Measurements from ENCODE around the gene CYP27B1. TPM values are rescaled to one million over a fixed set of nuclear protein-coding genes. Genes with fewer than 3 reads are reported as not detected.

CYP27B1 gene
- total and polyA plus RNA-seq, 2 donors (not counting 3 experiments of a cell fraction or from before 2014, with no cell fraction given) = 0.62 to 2.7 TPM

- Histone ChIP-seq H3K4me1 (ENCODE audit: control insufficient read depth, extremely low read depth, insufficient read depth, low read length) (peaks cover 7% of the 10 kb centered on the region), H3K9me1 (replicated peaks; ENCODE audit: control insufficient read depth, extremely low read depth, insufficient read depth, low read length) (no peaks in the 10 kb centered on the region), H2AFZ (ENCODE audit: low read depth, low read length) (no peak overlapping the region), H3K4me2 (ENCODE audit: insufficient read depth, low read length) (peak overlapping the region; percentile 70), H3K9me3 (replicated peaks; ENCODE audit: control insufficient read depth, insufficient read depth, low read length) (no peaks in the 10 kb centered on the region), H3K36me3 (ENCODE audit: control insufficient read depth in 2 of 2, extremely low read depth in 1 of 2, insufficient read depth in 2 of 2, low read length in 2 of 2) (peaks cover 8 to 10% of the 10 kb centered on the region in 2 experiments), H4K20me1 (replicated peaks; ENCODE audit: control insufficient read depth, extremely low read depth, insufficient read depth, low read length) (no peaks in the 10 kb centered on the region), H3K27me3 (ENCODE audit: control insufficient read depth in 2 of 2, insufficient read depth in 2 of 2, low read length in 2 of 2) (no peaks in the 10 kb centered on the region), H3K4me3 (replicated peaks in 1 of 3; ENCODE audit: insufficient read depth in 1 of 3, low read depth in 1 of 3, low read length in 3 of 3) (peak overlapping the region; percentile 40 to 63 (median 52)), H3K27ac (ENCODE audit: insufficient read depth, low read depth, low read length) (peak overlapping the region; percentile 1), H3K9ac (replicated peaks; ENCODE audit: extremely low read depth, insufficient read depth, low read length) (peak overlapping the region; percentile 59), H3K79me2 (ENCODE audit: control insufficient read depth, insufficient read depth, low read length) (peaks cover 14% of the 10 kb centered on the region)
- DNase-seq (ENCODE audit: low read depth, low spot score) (no peak), FAIRE-seq (no peak)
- intact Hi-C loops (cut with micrococcal nuclease) = loop anchor here (1.0 to 2.0 kb wide), 2 partner anchors 14 to 47 kb away; no protein-coding TSS in a partner anchor
- TF ChIP-seq POLR2AphosphoS5 (IDR thresholded peaks at IDR 0.05; ENCODE audit: insufficient read depth, low read depth, low read length) (no peak), FOS (IDR thresholded peaks at IDR 0.05; ENCODE audit: borderline replicate concordance, insufficient read depth, low read length) (no peak)
- ChIA-PET POLR2A (interaction anchor here (1.0 kb wide), 1 partner anchor 11 kb away, joined by 4 read pairs; the partner anchor contains the start of genes EEF1AKMT3 and METTL1), CTCF (interaction anchor here (0.8 to 3.2 kb wide), 20 partner anchors 9 to 200 kb away, joined by 3 to 15 read pairs (median 4); partner anchors contain the start of genes CYP27B1, EEF1AKMT3 and METTL1)
- BruUV-seq (replicated peaks) = no TSS peak
- dilution Hi-C loops (cut with MboI; ENCODE audit: extremely low pct_ligation_motif_present, low sequenced_read_pairs) = no loop called here
Measured at GRCh38 chr12:57783466-57783801, 16.6 kb upstream of the CYP27B1 start.

DNA sequence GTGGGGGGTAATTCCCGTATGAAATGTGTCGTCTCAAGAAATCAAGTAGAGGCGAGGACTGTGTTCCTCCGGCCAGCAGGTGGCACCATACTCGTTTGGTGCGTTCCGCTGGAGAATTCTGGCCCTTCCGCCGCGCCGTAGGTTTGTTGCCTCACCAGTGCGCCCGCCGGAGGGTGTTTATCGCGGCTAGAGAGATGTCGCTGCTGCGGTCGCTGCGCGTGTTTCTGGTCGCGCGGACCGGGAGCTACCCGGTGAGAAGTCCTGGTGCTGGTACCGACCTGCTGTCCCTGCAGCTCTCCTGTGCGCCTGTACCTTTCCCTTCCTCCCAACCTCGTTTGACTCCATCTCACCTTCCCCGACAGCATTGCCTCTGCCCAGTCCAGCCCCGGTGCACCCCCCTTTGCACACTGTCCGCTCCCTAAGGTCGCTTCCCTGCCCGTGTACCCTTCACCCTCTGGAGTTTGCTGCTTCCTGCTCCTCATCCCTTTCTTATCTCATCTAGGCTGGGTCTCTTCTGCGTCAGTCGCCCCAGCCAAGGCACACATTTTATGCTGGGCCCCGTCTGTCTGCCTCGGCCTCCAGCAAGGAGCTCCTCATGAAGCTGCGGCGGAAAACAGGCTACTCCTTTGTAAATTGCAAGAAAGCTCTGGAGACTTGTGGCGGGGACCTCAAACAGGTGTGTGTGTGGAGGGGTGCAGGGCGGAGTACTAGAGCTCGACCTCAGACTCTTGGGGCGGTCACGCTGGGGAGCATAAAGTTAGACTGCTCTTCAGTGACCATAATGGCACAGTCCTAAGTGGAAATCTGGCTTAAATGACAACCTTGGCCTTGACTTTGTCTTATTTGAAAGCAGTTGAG lies 16.0 kb upstream of the CYP27B1 start, which contains the start of gene TSFM:
TSS of gene TSFM (plus strand) at position 180 of the 858 bp plus-strand sequence. CDS start at position 195, 15 bp downstream.
- H3K79me2 ChIP-seq (ENCODE audit: control insufficient read depth, insufficient read depth, low read length) = peaks cover 14% of the 10 kb centered on the region
- H4K20me1 ChIP-seq (replicated peaks; ENCODE audit: control insufficient read depth, extremely low read depth, insufficient read depth, low read length) = no peaks in the 10 kb centered on the region
- intact Hi-C loops (cut with micrococcal nuclease) (loop anchor here (1.0 to 2.0 kb wide), 4 partner anchors 11 to 122 kb away; partner anchors contain the start of genes EEF1AKMT3 and METTL1), dilution Hi-C loops (cut with MboI; ENCODE audit: extremely low pct_ligation_motif_present, low sequenced_read_pairs) (no loop called here)
- no peaks in the 10 kb centered on the region for H3K27me3 ChIP-seq (ENCODE audit: control insufficient read depth in 2 of 2, insufficient read depth in 2 of 2, low read length in 2 of 2)
- ChIA-PET POLR2A (interaction anchor here (1.0 kb wide), 1 partner anchor 11 kb away, joined by 4 read pairs; the partner anchor contains the start of genes EEF1AKMT3 and METTL1), CTCF (interaction anchor here (0.7 to 3.2 kb wide), 20 partner anchors 8 to 200 kb away, joined by 3 to 15 read pairs (median 4); partner anchors contain the start of genes CYP27B1, EEF1AKMT3 and METTL1)
- H3K9me3 ChIP-seq (replicated peaks; ENCODE audit: control insufficient read depth, insufficient read depth, low read length) = no peaks in the 10 kb centered on the region
- peaks cover 7% of the 10 kb centered on the region for H3K4me1 ChIP-seq (ENCODE audit: control insufficient read depth, extremely low read depth, insufficient read depth, low read length)
- peaks cover 8 to 10% of the 10 kb centered on the region in 2 experiments for H3K36me3 ChIP-seq (ENCODE audit: control insufficient read depth in 2 of 2, extremely low read depth in 1 of 2, insufficient read depth in 2 of 2, low read length in 2 of 2)
- peak within 1 kb of the TSS; percentile 1 for H3K27ac ChIP-seq (ENCODE audit: insufficient read depth, low read depth, low read length)
- BruUV-seq (replicated peaks) = TSS peak; percentile 44
- peak within 1 kb of the TSS; percentile 3 for H2AFZ ChIP-seq (ENCODE audit: low read depth, low read length)
- DNase-seq (ENCODE audit: low read depth, low spot score) (peak; percentile 93), FAIRE-seq (peak; percentile 66)
- H3K4me3 ChIP-seq (replicated peaks in 1 of 3; ENCODE audit: insufficient read depth in 1 of 3, low read depth in 1 of 3, low read length in 3 of 3) = peak within 1 kb of the TSS; percentile 40 to 63 (median 52)
- H3K9me1 ChIP-seq (replicated peaks; ENCODE audit: control insufficient read depth, extremely low read depth, insufficient read depth, low read length) = no peaks in the 10 kb centered on the region
- peak within 1 kb of the TSS; percentile 59 for H3K9ac ChIP-seq (replicated peaks; ENCODE audit: extremely low read depth, insufficient read depth, low read length)
- TF ChIP-seq, protein P1, sequence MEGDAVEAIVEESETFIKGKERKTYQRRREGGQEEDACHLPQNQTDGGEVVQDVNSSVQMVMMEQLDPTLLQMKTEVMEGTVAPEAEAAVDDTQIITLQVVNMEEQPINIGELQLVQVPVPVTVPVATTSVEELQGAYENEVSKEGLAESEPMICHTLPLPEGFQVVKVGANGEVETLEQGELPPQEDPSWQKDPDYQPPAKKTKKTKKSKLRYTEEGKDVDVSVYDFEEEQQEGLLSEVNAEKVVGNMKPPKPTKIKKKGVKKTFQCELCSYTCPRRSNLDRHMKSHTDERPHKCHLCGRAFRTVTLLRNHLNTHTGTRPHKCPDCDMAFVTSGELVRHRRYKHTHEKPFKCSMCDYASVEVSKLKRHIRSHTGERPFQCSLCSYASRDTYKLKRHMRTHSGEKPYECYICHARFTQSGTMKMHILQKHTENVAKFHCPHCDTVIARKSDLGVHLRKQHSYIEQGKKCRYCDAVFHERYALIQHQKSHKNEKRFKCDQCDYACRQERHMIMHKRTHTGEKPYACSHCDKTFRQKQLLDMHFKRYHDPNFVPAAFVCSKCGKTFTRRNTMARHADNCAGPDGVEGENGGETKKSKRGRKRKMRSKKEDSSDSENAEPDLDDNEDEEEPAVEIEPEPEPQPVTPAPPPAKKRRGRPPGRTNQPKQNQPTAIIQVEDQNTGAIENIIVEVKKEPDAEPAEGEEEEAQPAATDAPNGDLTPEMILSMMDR (IDR thresholded peaks at IDR 0.05; ENCODE audit: extremely low read depth in 1 of 2, insufficient read depth in 1 of 2, low read depth in 1 of 2, low read length in 2 of 2) = peak; percentile 91
- TF ChIP-seq JUN (IDR thresholded peaks at IDR 0.05; ENCODE audit: borderline replicate concordance, insufficient read depth, insufficient read length, low read depth) (no peak), POLR2A (IDR thresholded peaks at IDR 0.05; ENCODE audit: low read depth, low read length) (peak; percentile 82), FOS (IDR thresholded peaks at IDR 0.05; ENCODE audit: borderline replicate concordance, insufficient read depth, low read length) (no peak), POLR2AphosphoS5 (IDR thresholded peaks at IDR 0.05; ENCODE audit: insufficient read depth, low read depth, low read length) (peak; percentile 95), GATA2 (IDR thresholded peaks at IDR 0.05; ENCODE audit: insufficient read depth, insufficient read length, low read depth, low read length) (peak; percentile 20), MYC (IDR thresholded peaks at IDR 0.05; ENCODE audit: low read depth, low read length) (peak; percentile 51)
- TF ChIP-seq, protein P2, sequence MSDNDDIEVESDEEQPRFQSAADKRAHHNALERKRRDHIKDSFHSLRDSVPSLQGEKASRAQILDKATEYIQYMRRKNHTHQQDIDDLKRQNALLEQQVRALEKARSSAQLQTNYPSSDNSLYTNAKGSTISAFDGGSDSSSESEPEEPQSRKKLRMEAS (IDR thresholded peaks at IDR 0.05; ENCODE audit: insufficient read depth, insufficient read length) = no peak
- H3K4me2 ChIP-seq (ENCODE audit: insufficient read depth, low read length) = peak within 1 kb of the TSS; percentile 70

Data from endothelial cell of umbilical vein (primary cell).